BJ (cell line): ENCODE measurements around the gene LIMD2. TPM values are rescaled to one million over a fixed set of nuclear protein-coding genes. Genes with fewer than 3 reads are reported as not detected.

Experiments
- CTCF ChIA-PET: fragments of 350-600 bp; formaldehyde crosslinking; extraction: SDS; loops from one replicate; lab custom pipeline; 2021; ENCODE audit warnings: antibody characterized with exemption, inconsistent platforms; lab: Yijun Ruan, JAX
- POLR2A ChIA-PET: fragments of 300-600 bp; sonication (Branson Sonifier 250); formaldehyde crosslinking; extraction: SDS; loops from one replicate; lab custom pipeline; 2021; ENCODE audit warnings: antibody characterized with exemption; lab: Charles Lee
- DNase-seq: peaks from one replicate; pipeline ENCODE4 v3.0.0-alpha.2; 2011; ENCODE audit warnings: low read depth
- H3K27me3 ChIP-seq: 2 replicates; pipeline ENCODE4 v1.6.0; 2011; ENCODE audit warnings: low read length; ENCODE audit not compliant: control insufficient read depth, insufficient read depth
- H3K36me3 ChIP-seq: 2 replicates; pipeline ENCODE4 v1.5.1; 2011; ENCODE audit warnings: low read length; ENCODE audit not compliant: control insufficient read depth, insufficient read depth
- H3K4me3 ChIP-seq: 2 replicates; pipeline ENCODE4 v1.5.1; 2011; ENCODE audit warnings: low read depth, mild to moderate bottlenecking, control low read depth, low read length
- CTCF ChIP-seq: IDR thresholded peaks from 2 replicates; pipeline ENCODE4 v1.5.1; 2011; ENCODE audit warnings: low read depth, mild to moderate bottlenecking, control low read depth, inconsistent platforms, low read length, moderate library complexity; ENCODE audit not compliant: insufficient read depth
- polyA plus RNA-seq: library from polyadenylated mRNA; depleted of rRNA; stranded (reverse); fragments of >200 nt; gene quantifications from 2 replicates; pipeline ENCODE4 v1.2.3, GENCODE V29; 2011

Gene LIMD2
- polyA plus RNA-seq, 1 experiment, result 13.8 TPM

GRCh38 chr17:63697341-63698286, 2.3 kb downstream of the LIMD2 start:
- ChIA-PET CTCF (interaction anchor here (0.9 to 2.3 kb wide), 4 partner anchors 10 to 129 kb away, joined by 3 to 5 read pairs (median 4); no protein-coding TSS in a partner anchor), POLR2A (interaction anchor here (0.5 kb wide), 1 partner anchor 70 kb away, joined by 3 read pairs; no protein-coding TSS in a partner anchor)
- Histone ChIP-seq H3K36me3 (peaks cover 3% of the 10 kb centered on the region), H3K27me3 (no peaks in the 10 kb centered on the region), H3K4me3 (no peak overlapping the region)
- DNase-seq, result no peak
- peak; percentile 59 for TF ChIP-seq CTCF

GRCh38 chr17:63696381-63696961, 3.5 kb downstream of the LIMD2 start:
- TF ChIP-seq CTCF, result peak; percentile 43
- peaks cover 4% of the 10 kb centered on the region for H3K36me3 ChIP-seq
- DNase-seq, result no peak
- POLR2A ChIA-PET, result no interaction called here
- no peak overlapping the region for H3K4me3 ChIP-seq
- CTCF ChIA-PET, result interaction anchor here (0.7 to 2.3 kb wide), 6 partner anchors 9 to 271 kb away, joined by 3 to 5 read pairs (median 3); no protein-coding TSS in a partner anchor
- H3K27me3 ChIP-seq, result no peaks in the 10 kb centered on the region

GRCh38 chr17:63695889-63696288, 4.0 kb downstream of the LIMD2 start:
- DNase-seq, result no peak
- ChIA-PET POLR2A (no interaction called here), CTCF (interaction anchor here (0.9 to 2.3 kb wide), 4 partner anchors 9 to 270 kb away, joined by 3 to 5 read pairs (median 4); no protein-coding TSS in a partner anchor)
- Histone ChIP-seq H3K36me3 (peaks cover 6% of the 10 kb centered on the region), H3K4me3 (no peak overlapping the region), H3K27me3 (no peaks in the 10 kb centered on the region)
- TF ChIP-seq CTCF, result no peak

GRCh38 chr17:63694950-63695773, 4.8 kb downstream of the LIMD2 start:
- TF ChIP-seq CTCF, result no peak
- Histone ChIP-seq H3K4me3 (no peak overlapping the region), H3K27me3 (no peaks in the 10 kb centered on the region), H3K36me3 (peaks cover 11% of the 10 kb centered on the region)
- ChIA-PET CTCF (interaction anchor here (1.1 to 2.3 kb wide), 4 partner anchors 8 to 19 kb away, joined by 3 to 5 read pairs (median 4); no protein-coding TSS in a partner anchor), POLR2A (interaction anchor here (0.6 kb wide), 1 partner anchor 15 kb away, joined by 3 read pairs; no protein-coding TSS in a partner anchor)
- DNase-seq, result no peak
